Brain microvascular endothelial cell (primary cell): ENCODE results near the gene TBX20.
"Not testable (repeated sequence)": the region's sequence is repeated elsewhere in the genome, so short reads cannot be mapped to it uniquely, and the experiment has no call there.

ENCODE experiments used
- DNase-seq: peaks from one replicate; pipeline ENCODE4 v3.0.0-alpha.2; 2020
- H3K27ac ChIP-seq: fragments of 250-450 bp; sonication (Bioruptor Pico); 2 replicates; pipeline ENCODE4 v1.5.1; 2020; ENCODE audit warnings: mild to moderate bottlenecking, moderate library complexity
- H3K27me3 ChIP-seq: fragments of 250-450 bp; sonication (Bioruptor Pico); replicated peaks from 2 replicates; pipeline ENCODE4 v1.5.1; 2020; ENCODE audit warnings: mild to moderate bottlenecking
- H3K36me3 ChIP-seq: fragments of 250-450 bp; sonication (Bioruptor Pico); replicated peaks from 2 replicates; pipeline ENCODE4 v1.5.1; 2020; ENCODE audit warnings: mild to moderate bottlenecking
- H3K4me3 ChIP-seq: 2 replicates; pipeline ENCODE4 v1.5.1; 2011; ENCODE audit warnings: low read depth, mild to moderate bottlenecking, control low read depth, low read length, moderate library complexity
- in situ Hi-C: cut with HindIII; loops from 2 replicates; pipeline ENCODE4 v1.10.0; 2017; ENCODE audit warnings: low sequenced_read_pairs, low pct_ligation_motif_present

The TBX20 gene

DNA sequence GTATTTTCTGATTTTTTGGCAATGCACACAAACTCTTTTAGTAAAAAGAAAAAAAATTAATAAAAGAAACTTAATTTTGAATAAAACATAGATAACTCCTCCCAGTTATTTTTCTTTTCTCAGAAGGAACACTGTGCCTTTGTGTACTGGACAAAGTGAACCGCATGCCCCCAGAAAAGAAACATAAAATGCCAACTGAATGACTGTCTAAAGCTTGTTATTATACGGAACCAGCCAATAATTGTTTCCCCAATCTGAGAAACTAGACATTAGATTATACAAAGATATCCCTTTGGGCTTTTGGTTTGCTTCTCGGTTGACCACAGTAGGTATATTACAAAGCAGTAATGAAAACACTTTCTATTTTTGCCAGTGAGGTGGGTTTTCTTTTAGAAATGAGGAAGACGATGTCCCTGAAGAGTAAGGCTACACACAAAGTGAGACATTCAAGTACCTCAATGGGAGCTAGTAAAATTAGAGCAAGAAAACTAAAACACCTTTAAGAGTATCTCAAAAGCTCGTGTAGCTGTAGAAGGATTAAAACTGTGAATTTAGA lies 25.3 kb downstream of the TBX20 start:
- H3K36me3 ChIP-seq, H3K27ac ChIP-seq, H3K27me3 ChIP-seq, DNase-seq, in situ Hi-C loops, H3K4me3 ChIP-seq: not testable (repeated sequence)

DNA sequence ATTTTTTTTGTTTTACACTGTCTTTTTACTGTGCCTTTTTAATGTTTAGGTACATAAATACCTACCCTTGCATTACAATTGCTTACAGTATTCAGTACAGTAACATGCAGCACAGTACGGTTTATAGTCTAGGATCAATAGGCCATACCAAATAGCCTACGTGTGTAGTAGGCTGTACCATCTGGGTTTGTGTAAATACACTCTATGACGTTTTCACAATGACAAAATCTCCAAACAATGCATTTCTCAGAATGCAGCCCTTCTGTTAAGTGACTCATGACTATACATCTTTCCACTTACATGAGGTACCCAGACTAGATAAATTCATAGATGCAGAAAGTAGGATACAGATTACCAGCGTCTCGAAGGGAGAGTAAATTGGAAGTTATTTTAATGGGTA lies 26.5 kb downstream of the TBX20 start:
- H3K4me3 ChIP-seq, H3K27me3 ChIP-seq, H3K36me3 ChIP-seq, in situ Hi-C loops, H3K27ac ChIP-seq: not testable (repeated sequence)
- peak; percentile 17 for DNase-seq

DNA sequence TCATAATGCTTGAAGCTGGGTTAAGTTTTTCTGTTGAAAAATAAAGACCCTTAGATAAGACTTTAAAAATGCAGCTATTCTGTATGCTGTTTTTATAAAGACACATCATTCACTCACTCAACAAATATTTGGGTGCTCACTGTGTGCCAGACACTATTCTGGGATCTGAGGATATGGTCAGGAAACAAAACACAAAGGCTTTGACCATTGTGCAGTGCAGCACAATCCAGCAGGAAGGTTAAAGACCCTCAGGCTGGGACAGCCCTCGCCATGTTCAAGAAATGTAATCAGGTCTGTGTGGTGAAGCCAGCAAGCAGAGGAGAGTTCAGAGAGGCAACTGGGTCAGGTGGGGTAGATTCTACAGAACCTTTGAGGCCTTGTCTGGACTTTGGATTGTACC lies 31.5 kb downstream of the TBX20 start:
- in situ Hi-C loops, H3K4me3 ChIP-seq, DNase-seq, H3K27me3 ChIP-seq, H3K36me3 ChIP-seq, H3K27ac ChIP-seq: not testable (repeated sequence)

DNA sequence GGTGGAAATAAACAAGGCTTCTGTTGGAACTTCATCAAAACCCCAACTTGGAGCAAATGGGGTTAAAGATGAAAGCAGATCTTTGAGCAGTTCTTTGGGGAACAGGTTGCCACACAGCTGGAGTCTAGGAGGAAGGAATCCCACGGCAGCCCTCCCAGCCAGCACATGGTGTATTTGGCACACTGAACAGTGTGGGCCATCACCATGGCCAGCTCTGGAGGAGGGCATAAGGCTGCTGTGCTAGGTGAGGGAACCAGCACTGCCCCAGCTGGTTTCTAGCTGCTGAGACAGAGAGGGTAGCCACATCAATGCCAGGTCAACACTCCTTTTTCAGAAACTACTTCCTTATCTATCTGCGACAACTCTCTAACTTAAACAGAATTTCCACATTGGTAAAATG lies 33.7 kb downstream of the TBX20 start:
- in situ Hi-C loops, H3K36me3 ChIP-seq, H3K27me3 ChIP-seq, H3K4me3 ChIP-seq, H3K27ac ChIP-seq, DNase-seq: not testable (repeated sequence)

DNA sequence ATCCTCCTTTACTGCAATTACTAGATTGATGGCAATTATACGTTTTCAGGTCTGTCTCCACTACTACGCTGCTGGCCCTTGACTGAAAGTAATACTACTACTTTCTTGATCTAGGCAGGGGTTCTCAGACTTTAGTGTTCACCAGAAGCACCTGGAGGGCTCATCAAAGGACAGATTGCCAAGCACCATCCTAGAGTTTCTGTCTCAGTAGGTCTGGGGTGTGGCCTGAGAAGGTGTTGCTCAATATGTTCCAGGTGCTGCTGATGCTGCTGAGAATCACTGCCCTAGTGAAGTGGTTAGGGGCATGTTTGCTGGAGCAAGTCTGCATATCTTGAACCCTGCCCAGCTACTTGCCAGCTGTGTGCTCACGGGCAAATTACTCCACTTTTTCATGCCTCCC lies 37.9 kb downstream of the TBX20 start:
- H3K27ac ChIP-seq, DNase-seq, H3K36me3 ChIP-seq, H3K4me3 ChIP-seq, in situ Hi-C loops, H3K27me3 ChIP-seq: not testable (repeated sequence)

DNA sequence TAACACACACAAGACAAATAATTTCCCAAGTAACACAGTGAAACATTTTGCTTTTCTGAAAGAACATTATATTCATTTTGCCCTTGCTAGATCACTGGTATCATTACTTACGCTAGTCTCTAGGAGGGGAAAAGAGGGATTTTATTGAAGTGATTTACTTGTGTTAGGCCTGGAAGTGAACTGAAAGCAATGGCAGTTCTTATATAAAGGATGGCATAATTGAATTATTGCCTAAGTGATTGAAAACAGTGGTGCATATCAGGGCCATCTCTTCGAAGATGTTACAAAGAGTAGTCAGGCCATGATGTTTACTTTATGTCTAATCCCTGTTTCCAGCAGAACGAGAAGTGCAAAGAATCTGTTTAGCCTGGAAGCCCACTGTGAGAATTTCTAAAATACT lies 38.8 kb downstream of the TBX20 start:
- DNase-seq, H3K27me3 ChIP-seq, in situ Hi-C loops, H3K4me3 ChIP-seq, H3K27ac ChIP-seq, H3K36me3 ChIP-seq: not testable (repeated sequence)

DNA sequence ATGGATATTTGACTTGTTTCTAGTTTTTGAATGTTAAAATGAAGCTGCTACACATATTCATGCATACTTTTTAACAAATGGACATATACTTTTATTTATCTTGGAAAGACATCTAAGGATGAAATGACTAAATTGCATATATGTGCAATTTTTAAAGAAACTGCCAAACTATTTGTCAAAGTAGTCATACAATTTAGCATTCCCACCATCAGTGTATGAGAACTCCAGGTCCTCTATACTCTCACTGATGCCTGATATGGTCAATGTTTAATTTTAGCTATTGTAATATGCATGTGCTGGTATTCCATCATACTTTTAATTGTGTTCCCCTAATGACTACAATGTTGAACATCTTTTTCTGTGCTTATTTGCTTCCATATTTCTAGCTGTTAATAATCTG lies 47.0 kb downstream of the TBX20 start:
- in situ Hi-C loops, H3K4me3 ChIP-seq, DNase-seq, H3K27me3 ChIP-seq, H3K36me3 ChIP-seq, H3K27ac ChIP-seq: not testable (repeated sequence)

DNA sequence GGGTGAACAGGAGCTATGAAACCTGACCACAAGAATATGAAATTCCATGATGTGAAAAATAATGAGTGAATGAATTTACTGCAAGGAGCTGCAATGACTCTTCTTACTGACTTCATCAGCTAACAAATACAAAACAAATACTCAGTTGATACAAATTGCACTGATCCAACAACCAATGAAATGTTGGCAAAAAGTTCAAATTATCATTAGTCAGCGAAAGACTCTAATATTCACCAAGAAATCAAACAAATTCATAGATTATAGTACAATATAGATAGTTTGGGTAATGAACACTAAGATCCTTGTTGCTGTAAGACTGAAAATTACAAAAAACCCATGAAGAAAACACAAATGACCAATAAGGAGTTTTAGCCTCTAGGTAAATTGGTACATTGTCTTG lies 49.0 kb downstream of the TBX20 start:
- DNase-seq, in situ Hi-C loops, H3K36me3 ChIP-seq, H3K27ac ChIP-seq, H3K4me3 ChIP-seq, H3K27me3 ChIP-seq: not testable (repeated sequence)

DNA sequence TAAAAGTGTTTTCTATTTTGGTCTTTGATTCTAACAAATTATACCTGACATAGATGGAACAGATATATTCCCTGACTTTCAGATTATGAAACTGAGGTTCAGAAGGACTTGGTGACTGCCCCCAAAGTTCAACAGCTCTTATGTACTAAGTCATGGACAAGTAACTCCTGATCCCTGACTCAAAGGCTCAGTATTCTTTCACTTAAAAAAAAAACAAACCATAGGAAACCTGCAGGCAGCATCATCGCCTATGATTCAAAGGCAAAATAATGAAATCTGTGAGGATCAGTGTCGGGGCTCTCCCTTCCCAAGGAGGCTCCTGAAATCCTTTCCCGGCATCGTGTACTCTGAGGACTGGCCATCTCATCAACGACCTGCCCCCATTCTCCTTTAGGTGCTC lies 49.9 kb downstream of the TBX20 start:
- H3K36me3 ChIP-seq, in situ Hi-C loops, H3K27me3 ChIP-seq, H3K27ac ChIP-seq, DNase-seq, H3K4me3 ChIP-seq: not testable (repeated sequence)

DNA sequence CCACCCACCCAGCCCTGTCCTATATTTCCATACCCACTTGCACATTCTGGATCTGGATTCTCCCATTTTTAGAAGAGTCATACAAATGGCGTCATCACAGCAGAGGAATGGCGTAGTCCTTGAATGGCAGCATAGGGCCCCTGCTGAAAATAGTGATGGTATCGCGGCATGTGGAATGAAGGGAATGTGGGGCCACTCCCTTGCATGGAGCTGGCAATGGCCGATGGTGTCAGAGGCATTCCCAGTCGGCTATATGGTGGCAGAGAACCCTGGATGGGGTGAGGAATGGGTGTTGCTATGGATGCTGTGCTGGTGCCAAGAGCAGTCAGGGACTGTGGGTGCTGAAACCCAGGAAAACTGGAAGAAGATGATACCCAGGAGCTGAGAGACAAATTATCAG lies 51.5 kb downstream of the TBX20 start:
- H3K27ac ChIP-seq, H3K36me3 ChIP-seq, H3K4me3 ChIP-seq, DNase-seq, in situ Hi-C loops, H3K27me3 ChIP-seq: not testable (repeated sequence)

DNA sequence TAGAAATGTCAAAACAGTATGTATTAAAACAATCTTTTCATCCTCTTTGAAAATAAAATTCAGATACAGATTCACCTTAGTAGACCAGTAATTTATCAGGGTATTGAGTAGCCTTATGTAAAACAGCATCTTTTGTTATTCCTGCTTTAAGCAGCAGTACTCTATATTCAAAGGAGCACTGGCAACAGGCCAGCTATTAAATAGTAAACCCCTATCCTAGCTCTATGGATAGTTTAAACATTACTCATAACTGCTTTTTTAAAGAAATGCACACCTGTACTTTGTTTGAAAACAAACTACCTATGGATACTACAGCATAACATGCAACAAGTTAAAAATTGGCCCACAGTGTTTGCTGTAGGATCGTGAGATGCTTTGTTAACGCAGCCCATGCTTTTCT lies 53.7 kb downstream of the TBX20 start:
- H3K27ac ChIP-seq, in situ Hi-C loops, H3K36me3 ChIP-seq, DNase-seq, H3K27me3 ChIP-seq, H3K4me3 ChIP-seq: not testable (repeated sequence)

DNA sequence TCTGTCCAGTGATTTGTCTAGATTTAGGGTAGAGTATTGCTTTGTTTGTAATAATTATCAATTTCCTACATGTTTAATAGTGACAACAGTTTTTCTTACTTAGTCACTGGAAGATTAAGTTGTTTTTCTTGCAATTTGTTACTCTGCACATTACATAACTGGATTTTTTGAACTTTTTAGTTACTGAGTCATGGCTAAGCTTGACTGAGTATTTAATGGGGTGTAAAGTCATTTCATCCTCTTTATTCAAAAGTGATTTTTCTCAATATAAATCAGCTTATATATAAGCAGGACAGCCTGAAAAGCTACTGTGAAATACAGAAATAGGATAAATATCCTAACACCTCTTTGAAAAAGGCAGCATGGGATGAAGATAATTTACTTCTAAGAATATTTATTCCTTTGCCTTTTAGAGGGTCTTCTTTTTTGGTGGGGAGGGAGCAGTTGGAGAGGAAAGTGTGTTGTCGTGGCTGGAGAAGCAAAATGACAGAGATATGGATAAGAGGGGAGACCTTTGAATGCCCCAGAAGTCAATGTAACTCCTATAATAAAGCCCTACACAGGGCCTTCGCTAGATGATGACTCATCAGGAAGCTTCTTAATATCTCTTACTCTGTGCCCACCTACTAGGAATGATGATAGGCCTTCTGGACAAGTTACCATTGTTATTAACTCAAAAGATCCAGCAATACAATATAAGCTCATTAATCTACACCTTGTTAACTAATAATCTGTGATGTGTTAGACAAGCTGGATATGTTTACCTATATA lies 55.3 kb downstream of the TBX20 start:
- peak; percentile 17 for DNase-seq
- H3K27ac ChIP-seq, H3K4me3 ChIP-seq, H3K36me3 ChIP-seq, H3K27me3 ChIP-seq, in situ Hi-C loops: not testable (repeated sequence)

DNA sequence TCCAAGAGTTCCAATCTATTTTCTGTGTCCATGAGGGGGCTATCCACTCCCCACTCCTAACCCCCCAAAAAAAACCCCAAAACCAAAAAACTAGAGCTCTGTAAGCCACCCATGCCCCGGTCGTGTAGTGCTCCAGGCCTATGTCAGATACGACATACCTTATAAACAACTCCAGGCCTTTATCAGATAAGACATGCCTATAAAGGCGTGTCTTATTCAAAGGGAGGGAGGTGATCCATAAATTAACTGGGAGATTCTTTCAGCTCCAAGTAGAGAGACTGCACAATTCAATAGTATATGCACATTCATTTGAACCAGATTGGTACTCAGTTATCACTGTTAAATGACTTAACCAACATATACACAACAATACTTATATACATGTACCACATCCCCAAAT lies 62.3 kb downstream of the TBX20 start:
- H3K4me3 ChIP-seq, H3K36me3 ChIP-seq, DNase-seq, H3K27ac ChIP-seq, H3K27me3 ChIP-seq, in situ Hi-C loops: not testable (repeated sequence)

DNA sequence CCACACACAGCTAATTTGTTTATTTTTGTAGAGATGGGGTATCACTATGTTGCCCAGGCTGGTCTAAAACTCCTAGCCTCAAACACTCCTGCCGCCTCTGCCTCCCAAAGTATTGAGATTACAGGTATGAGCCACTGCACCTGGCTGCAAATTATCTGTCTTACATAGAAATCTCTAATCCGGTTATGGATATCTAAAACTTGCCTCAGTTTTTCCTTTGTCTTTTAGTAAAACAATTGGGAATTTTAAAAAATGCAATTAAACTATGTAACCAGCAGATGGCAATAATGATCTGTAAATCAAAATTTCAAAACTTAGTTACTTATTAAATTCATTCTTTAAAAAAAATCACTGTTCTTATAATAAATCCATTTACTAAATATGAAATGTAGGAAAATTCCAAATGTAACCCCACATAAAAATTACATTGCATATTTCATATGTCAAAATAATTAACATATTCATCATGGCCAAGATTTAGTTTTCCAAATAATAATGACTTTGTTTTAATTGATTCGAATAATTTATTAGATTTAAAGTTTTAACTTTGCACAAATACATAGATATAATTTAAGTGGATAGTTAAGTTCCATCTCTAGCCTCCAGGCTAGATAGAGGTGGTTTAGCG lies 63.6 kb downstream of the TBX20 start:
- H3K27ac ChIP-seq, DNase-seq, H3K4me3 ChIP-seq, in situ Hi-C loops, H3K36me3 ChIP-seq: not testable (repeated sequence)
- peaks cover 11% of the 10 kb centered on the region for H3K27me3 ChIP-seq

DNA sequence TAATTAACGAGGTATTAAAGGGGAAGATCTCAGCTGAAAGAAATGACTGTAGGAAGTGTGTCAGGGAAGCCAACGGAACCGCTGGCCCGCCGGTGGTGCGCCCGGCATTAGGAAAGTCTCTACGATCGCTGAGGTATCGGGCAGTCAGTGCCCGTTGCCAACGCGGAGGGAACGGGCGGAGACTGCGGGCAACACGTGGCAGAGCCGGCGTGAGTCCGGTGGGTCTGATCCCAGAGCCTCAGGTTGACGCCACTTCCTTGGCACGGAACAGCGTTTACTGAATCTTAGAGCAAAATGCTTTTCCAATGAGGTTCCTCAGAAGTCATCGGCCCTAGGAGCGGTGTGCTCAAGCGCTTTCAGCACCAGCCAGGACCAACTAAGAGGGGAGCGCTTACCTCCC lies 67.1 kb downstream of the TBX20 start:
- in situ Hi-C loops, H3K36me3 ChIP-seq, H3K27ac ChIP-seq: not testable (repeated sequence)
- DNase-seq: peak; percentile 3
- Histone ChIP-seq H3K4me3 (peak overlapping the region; percentile 54), H3K27me3 (peaks cover 15% of the 10 kb centered on the region)
